HG02884 (cell line): ENCODE results near the gene SLTM.
"Not testable (repeated sequence)": the region's sequence is repeated elsewhere in the genome, so short reads cannot be mapped to it uniquely, and the experiment has no call there.

Experiments used
- ATAC-seq: cut with Tn5 transposase; IDR thresholded peaks from one replicate; pipeline ENCODE4 v1.9.1; 2021; ENCODE audit warnings: mild to moderate bottlenecking, moderate library complexity; ENCODE audit not compliant: unreplicated experiment

The SLTM gene

DNA sequence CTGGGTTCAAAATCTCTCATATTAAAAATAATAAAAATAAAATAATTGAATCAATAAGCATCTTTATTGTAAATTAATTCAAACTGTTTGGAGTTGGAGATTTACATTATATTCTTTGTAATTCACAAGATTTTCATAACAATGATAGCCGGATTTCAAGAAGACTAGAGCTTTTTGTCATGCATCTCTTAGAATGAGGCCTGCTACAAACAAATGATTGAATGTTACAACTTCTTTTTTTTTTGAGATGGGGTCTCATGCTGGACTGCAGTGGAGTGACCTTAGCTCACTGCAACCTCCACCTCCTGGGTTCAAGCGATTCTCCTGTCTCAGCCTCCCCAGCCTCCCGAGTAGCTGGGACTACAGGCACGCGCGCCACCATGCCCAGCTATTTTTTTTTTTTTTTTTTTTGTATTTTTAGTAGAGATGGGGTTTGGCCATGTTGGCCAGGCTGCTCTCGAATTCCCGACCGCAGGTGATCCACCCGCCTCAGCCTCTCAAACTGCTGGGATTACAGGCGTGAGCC, 3.5 kb downstream of the SLTM start:
- no peak for ATAC-seq

DNA sequence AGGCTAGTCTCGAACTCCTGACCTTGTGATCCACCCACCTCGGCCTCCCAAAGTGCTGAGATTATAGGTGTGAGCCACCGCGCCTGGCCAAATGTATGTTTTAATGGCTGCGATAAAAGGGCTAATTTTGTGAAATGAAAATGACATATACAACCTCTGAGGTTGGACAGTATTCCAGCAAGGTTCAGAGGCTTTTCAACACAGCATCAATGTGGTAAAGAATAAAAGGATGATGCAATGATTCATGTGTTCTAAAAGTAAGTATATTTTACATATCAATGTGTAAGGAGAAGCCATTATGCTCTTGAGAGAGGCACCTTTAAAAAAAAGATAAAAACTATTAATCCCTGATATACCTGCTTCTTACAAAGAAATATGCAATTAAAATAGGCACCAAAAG, 6.7 kb downstream of the SLTM start:
- ATAC-seq: no peak

DNA sequence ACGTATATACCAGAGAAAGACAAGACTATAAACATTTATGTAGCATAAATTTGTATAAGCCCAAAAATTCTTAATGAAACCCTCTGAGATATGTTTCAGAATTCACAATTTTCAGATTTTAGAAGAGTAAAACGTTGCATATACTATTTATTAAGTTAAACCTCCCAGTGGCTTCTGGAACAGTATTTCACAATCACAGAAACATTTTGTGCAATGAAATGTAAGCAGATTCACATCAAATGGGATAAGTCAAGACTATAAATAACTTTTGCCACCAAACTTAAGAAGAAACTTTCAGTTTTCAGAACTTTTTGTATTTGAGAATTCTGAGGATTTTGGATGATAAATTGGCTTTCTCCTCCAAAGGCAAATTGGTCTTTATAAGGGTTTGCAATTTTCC, 9.2 kb downstream of the SLTM start:
- ATAC-seq: no peak

DNA sequence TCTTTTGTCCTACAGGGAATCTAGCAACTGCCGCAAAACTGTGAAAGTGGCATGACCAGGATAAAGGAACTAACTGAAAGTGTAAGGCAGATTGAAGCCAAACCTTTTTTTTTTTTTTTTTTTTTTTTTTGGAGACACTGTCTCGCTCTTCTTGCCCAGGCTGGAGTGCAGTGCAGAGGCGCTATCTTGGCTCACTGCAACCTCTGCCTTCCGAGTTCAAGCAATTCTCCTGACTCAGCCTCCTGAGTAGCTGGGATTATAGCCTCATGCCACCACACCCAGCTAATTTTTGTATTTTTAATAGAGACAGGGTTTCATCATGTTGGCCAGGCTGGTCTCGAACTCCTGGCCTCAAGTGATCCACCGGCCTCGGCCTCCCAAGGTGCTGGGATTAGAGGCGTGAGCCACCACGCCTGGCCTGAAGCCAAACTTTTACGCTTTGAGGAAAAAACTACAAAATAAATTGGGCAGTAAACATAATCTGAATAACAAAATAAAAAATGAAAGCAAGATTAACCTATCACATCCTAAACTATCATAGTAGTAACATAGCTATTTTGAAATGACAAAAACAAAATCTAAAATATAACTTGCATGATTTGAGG, 9.7 kb downstream of the SLTM start:
- no peak for ATAC-seq

DNA sequence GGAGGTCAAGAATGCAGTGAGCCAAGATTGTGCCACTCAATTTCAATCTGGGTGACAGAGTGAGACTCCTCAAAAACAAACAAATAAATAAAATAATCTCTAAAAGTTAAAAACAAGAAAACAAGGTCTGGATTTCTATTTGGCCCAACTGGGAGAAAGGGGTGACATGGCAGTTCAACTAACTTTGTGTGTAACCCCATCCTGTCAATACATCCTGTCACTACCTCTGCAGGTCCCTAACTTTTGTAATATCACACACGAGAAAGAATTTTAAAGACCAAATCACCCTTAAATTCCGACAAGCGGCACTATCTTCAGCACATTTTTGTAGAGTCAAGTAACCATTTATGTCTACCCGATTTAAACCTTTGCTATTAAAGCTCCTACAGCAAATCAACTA, 10.2 kb downstream of the SLTM start:
- no peak for ATAC-seq

DNA sequence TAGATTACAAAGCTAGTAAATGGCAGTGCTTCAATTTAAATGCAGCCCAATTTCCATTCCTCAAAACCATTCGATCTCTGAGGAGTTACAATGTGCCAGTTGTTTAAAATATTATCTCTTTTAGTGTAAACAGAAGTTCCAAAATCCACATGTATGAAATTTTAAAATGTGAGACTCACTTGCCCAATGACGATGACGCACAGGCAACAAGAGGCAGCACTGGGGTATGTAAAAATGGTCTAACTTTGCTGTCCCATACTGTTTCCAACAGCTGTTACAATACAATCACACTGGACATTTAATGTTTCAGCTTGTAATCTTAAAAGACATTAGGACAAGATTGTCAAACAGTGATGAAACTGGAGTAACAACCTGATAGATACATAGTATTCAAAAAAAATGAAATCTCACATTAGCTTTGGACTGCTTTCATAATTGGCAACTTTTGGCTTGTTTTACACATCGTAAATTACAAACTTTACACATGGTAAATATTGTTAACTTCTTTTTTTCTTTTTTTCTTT, 12.2 kb downstream of the SLTM start:
- ATAC-seq: no peak

DNA sequence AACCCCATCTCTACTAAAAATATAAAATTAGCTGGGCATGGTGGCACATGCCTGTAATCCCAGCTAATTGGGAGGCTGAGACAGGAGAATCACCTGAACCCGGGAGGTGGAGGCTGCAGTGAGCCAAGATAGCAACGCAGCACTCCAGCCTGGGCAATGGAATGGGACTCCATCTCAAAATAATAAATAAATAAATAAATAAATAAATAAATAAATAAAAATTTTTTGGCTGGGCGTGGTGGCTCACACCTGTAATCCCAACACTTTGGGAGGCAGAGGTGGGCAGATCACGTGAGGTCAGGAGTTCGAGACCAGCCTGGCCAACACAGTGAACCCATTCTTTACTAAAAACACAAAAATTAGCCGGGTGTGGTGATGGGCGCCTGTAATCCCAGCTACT, 13.0 kb downstream of the SLTM start:
- ATAC-seq: not testable (repeated sequence)

DNA sequence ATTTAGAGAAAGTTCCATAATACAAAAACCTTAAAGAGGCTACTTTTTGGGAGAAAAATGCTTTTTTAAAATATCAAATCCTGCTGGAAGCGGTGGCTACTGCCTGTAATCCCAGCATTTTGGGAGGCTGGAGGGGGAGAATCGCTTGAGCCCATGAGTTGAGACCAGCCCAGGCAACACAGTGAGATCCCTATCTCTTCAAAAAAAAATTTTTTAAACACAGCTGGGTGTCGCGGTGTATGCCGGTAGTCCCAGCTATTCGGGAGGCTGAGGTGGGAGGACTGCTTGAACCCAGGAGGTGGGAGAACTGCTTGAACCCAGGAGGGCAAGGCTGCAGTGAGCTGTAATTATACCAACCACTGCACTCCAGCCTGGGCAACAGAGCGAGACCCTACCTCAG, 14.2 kb downstream of the SLTM start:
- no peak for ATAC-seq

DNA sequence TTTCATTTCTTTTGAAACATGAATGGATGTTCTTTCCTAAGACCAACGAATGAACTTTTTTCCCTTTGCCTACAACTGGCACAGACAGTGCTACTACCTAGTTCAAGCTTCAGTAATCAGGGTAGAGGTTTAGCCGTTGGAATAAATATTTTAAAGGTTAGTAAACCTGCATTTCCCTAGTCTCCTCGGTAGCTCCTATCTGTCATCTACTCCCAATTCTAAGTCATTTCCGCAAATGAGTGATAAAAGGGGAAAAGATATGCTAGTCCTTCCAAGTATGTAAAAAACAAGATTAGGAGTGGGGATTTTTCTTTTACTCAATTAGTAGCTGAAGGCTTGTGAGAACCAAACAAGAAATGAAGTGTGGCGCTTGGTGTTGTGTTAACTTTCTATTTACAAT, 15.2 kb downstream of the SLTM start:
- no peak for ATAC-seq

DNA sequence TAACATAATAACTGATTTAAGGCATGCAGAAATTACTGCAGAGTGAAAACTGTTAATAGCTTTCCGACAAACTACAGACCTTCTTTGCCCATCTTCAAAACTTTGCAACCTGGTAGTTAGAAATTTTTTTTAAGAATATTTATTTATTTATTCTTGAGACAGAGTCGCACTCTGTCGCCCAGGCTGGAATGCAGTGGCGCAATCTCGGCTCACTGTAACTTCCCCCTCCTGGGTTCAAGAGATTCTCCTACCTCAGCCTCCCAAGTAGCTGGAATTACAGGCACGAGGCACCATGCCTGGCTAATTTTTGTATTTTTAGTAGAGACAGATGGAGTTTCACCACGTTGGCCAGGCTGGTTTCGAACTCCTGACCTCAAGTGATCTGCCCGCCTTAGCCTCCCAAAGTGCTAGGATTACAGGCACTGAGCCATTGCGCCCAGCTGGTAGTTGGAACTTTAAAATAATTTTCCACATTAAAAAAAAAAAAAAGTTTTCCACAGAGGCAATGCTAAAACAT, 15.8 kb downstream of the SLTM start:
- ATAC-seq: not testable (repeated sequence)

DNA sequence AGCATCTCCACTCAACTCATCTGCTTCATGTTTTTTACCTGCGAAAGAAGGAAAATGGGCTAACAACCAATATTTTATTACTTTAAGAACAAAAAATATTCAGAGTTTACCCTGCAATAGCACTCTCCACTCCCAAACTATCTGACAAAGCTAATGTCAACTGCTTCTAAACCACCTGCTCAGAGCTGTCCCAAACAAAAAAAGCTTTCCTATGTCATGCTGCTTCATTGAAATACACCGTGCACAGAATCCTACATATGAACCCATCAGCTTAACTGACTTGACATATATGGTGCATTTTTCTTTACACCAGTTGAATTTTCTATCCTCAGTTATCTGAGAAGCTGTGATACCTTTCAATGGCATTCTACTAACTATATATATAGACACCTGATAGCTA, 16.5 kb downstream of the SLTM start:
- no peak for ATAC-seq

DNA sequence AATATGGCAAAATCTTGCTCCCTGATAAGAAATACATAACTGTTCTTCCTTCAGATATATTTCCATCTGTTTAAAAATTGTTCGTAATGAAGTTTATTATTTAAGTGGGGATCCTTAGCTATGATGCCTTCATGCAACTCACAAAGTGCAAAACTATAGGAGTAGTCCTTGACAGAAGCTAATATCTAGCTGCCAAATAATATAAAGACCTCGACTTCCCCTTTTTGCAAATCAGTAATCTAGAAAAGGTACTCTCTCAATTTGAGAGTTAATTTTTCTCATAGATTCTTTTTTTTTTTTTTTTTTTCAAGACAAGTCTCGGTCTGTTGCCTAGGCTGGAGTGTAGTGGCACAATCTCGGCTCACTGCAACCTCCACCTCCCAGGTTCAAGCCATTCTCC, 23.0 kb downstream of the SLTM start:
- ATAC-seq: no peak

DNA sequence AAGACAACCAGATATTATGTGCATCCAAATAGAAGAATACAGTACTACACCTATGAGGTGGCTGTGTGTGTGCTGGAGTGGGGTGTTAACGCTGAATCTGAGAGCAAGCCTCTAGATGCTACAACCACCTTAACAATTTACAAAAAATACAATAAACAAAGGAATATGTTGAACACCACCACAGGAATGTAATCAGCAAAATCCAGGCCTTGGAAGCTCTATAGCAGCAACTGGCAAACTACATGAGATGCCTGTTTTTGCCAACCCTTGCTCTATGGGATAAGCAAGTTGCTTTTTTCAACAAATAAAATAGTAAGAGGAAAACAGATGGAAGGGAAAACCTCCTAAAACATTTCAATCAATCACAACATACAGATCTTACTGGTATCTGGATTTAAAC, 23.9 kb downstream of the SLTM start:
- no peak for ATAC-seq

DNA sequence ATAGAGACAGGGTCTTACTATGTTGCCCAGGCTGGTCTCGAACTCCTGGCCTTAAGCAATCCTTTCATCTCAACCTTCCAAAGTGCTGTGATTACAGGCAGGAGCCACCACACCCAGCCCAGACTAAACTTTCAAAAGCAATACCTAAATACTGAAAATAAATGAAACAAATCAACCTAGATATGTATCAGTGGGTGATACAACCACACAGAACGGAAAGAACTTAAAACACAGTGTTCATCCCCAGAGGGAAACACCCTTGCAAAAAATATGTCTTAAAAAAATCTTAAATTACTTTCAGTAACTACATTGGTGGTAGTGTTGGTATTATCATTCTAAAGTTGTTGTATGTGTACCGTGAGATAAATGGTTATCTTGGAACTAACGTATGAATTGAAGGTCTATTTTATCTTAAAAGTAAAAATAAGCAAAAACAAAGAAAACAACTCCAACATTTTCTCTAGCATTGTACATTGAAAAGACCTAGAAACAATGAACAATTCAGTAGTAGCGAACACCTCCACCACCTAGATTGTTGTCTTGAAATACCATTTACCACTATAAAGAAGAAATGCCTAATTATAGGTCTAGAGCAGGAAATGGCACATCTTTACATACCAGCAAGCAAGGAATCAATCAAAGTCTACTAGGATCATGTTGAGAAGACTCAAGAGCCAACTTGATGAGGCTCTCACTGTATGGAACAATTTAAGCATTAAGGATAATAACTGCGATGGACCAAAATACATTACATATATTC, 24.7 kb downstream of the SLTM start:
- ATAC-seq: no peak

DNA sequence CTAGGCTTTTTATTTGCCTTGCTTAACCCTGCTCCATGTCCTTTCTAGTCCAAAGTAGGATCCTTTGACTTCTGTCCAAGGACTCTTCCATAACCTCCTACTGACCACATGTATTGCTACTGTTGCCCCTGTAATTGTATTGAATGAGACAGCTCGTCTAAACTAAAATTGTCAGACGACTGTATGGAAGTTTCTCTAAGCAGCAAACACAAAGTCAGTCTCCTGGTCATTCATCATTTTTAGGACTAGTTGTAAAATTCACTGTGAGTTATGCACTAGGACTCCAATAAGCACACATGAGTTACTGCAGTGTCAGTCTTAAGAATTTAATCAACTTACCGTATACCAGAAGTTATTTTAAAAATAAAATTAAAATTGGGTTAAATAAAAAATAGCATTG, 32.8 kb downstream of the SLTM start:
- no peak for ATAC-seq

DNA sequence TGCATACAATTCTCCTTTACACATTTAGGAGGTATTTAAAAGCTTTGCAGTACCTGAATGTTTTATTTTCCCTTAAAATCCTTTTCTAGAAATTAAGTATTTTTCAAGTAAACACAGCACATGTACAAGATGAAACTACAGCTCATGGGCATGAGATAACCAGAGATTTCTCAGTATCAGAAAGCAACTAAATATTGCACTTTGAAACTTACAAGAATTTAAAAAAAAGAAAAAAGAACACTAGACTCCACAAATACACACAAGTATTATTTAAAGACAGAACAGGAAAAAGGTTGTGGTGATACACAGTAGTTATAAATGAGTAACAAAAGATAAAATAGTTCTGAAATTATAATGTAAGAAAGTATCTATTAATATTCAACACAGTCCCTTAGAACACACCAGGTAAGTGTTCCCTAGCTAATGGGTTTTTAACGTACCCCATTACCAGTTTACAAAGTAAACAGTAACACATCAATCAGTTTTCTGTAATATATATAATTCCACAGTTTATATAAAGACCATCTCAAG, 35.3 kb downstream of the SLTM start:
- ATAC-seq: no peak

DNA sequence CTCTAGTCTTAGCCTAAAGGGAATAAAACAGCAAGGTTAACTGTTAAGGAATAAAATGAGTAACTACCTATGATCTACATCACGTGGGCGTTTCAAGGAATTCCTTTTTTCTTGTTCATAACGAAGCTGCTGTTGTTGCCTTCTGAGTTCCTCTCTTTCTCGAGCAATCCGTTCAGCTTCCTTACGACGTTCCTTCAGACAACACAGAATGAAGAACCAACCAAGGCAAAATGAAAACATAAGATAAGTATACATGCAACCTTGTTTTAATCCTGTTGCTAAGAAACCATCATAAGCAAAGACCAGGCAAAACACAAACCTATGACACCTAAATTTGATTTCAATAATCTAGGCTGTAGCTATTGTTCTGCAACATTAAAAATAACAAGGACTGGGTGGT, 44.1 kb downstream of the SLTM start:
- ATAC-seq: no peak

DNA sequence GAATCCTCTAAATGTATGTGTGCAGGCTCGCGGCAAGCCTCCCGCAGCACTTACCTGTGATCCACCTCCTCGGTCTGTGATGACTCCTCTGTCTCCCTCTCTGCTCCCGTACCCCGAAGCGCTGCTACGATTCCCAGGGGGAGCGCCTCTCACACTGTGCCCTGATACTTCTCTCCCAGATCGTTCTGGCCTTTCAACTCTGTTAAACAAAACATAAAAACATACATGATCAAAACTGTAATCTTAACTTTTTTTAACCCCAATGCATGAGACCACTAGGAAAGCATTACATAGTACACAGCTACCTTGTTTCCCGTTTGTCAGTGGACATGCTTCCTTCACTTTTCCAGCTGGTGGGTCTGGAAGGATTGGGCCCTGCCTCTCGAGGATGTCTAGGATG, 46.6 kb downstream of the SLTM start:
- no peak for ATAC-seq

DNA sequence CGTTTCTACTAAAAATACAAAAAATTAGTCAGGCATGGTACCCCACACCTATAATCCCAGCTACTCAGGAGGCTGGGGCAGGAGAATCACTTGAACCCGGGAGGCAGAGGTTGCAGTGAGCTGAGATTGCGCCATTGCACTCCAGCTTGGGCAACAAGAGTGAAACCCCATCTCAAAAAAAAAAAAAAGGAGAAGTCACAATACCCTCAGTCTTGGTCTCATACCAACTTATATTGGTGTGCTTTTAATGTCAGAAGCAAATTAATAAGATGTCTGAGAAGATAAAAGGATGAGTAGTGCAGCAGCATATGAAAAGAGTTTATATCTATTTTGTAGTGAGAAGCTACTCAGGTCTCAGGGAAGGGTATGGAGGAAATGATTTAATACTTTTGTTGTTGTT, 49.6 kb downstream of the SLTM start:
- ATAC-seq: not testable (repeated sequence)

DNA sequence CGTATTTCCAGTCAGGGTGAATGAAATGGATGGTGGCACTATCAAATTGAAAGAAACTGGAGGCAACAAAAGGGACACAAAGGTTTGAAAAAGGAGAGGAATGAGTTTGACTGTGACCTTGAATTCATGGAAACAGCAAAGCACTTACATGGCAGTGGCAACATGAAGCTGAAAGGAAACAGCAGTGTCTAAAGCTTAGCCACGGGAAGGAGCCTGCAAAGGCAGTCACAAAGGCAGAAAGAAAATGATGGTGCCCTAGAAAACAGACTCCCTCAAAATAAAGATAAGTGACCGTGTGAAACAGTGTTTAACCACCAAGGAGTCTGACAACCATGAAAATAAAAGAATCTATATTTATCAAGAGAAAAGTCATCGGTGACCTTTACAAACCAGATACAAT, 51.2 kb downstream of the SLTM start:
- ATAC-seq: no peak

DNA sequence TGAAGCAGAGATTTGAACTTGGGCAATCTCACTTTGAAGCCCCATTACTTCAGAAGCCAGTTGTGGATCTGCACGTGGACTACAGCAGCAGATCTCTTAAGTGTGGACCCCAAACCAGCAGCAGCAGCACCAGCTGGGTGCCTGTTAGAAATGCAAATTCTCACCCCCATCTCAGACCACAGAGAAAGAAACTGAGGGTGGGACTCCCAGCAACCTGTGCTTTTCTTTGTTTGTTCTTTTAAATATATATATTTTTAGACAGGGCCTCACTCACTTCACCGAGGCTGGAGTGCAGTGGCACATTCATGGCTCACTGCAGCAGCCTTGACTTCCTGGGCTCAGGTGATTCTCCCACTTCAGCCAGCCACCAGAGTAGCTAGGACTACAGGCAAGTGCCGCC, 53.2 kb downstream of the SLTM start:
- ATAC-seq: no peak
